HG03064 (cell line): Measurements from ENCODE around the gene GALE.
"Not testable (repeated sequence)": the region's sequence is repeated elsewhere in the genome, so short reads cannot be mapped to it uniquely, and the experiment has no call there.

Experiments used
- ATAC-seq: cut with Tn5 transposase; IDR thresholded peaks from one replicate; pipeline ENCODE4 v1.9.1; 2021; ENCODE audit warnings: low read depth; ENCODE audit not compliant: unreplicated experiment

GALE gene

DNA sequence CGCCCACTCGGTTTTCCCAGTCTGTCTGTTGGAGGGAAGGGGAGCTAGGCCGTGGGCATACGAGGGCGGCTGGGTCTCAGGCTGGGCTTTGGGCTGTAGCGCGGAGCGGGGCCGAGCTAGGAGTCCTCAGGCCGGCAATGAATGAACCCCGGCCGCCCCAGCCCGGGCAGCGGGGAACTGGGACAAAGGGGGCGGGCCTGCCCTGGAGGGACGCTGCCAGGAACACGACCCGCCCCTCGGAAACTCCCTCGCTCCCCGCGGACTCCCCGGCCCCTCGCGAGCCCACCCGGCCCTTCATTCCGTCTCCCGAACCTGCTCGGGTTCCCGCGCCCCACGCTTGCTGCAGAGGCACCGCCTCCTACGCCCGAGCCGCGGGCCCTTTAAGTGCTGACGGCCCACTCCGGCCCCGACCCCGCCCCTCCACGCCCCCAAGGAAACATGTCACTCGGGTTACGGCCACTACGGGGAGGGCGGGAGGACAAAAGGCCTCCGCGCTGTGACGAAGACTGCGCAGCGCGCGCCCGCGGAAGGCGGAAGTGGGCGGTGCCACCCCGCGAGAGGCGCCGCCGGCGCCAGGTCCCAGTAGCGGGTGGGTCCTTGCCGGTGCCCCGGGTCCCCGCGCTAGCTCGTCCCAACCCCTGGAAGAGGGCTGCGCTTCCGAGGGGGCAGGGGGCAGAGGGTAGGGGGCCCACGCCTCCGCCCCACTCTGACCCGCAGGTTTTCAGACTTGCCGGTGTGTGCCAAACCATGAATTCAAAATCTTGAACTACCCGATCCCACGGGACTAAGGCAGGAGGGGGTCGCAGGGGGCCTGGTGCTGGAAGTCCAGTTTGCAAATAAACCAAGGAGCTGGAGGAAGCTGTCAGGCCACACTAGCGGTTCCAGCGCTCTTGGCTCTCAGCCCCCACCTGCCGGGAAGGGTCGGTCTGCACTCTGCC is at the start of gene GALE:
TSS of gene GALE (minus strand) at position 355 of the 938 bp plus-strand sequence. CDS start 1,747 bp downstream, outside the sequence.
- ATAC-seq: peak; percentile 70

DNA sequence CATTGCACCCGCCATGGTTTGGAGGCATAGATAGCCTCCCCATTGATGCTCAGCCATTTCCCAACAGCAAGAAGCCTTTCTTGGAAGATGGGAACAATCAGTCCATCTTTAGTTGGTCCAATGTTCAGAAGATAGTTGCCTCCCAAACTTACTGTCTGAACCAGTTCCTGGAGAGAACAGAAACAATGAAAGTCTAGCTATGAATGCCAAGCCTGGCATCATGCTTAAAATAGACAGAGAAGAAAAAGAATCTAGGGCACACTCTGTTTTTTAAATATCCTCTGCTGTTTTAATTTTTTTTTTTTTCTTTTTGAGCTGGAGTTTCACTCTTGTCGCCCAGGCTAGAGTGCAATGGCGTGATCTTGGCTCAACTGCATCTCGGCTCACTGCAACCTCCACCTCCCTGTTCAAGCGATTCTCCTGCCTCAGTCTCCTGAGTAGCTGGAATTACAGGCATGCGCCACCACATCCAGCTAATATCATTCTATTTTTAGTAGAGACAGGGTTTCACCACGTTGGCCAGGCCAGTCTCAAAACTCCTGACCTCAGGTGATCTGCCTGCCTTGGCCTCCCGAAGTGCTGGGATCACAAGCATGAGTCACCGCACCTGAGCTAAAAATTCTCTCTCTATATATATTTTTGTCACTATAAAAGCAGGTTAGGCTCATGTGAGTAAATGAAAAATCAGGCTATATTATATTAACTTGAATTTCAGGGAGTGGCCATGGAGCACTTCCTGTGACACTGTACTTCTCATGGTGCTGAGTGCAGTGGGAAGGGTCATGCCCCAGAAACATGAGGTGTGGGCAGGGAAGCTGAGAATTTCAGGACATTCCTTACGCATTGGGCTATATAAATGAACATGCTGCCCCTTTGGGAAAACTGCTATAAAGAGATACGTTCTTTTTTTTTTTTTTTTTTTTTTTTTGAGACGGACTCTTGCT is 48.4 kb upstream of the GALE start:
- ATAC-seq: no peak

DNA sequence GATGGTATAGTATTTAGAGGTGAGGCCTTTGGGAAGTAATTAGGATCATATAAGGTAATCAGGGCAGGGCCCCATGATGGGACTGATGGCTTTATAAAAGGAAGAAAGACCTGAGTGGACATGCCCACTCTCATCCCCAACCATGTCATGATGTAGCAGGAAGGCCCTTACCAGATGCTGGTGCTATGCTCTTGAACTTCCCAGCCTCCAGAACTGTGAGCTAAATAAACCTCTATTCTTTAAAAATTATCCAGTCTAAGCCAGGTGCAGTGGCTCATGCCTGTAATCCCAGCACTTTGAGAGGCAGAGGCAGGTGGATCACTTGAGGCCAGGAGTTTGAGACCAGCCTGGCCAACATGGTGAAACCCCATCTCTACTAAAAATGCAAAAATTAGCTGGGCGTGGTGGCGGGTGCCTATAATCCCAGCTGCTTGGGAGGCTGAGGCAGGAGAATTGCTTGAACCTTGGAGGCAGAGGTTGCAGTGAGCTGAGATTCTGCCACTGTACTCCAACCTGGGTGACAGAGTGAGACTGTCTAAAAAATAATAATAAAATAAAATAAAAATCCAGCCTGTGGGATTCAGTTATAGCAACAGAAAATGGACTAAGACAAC is 47.0 kb upstream of the GALE start:
- ATAC-seq: not testable (repeated sequence)

DNA sequence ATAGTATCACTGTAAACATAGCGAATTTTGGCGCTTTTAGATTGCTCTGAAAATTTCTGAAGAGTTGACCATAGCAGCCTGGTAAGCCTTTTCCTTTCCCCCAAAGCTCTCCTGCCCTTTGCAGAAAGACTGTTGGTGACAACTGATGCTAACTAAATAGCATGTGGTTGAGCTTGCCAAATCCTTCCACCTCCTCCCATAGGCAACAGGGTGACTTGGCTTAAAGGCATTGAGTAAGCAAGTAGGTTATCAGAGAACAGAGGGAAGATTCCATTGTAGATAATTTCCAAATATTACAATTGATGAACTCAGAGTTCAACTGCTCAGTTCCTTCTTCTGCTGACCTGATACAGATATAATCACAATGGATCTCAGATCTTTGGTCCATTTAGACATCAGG is 44.6 kb upstream of the GALE start:
- no peak for ATAC-seq

DNA sequence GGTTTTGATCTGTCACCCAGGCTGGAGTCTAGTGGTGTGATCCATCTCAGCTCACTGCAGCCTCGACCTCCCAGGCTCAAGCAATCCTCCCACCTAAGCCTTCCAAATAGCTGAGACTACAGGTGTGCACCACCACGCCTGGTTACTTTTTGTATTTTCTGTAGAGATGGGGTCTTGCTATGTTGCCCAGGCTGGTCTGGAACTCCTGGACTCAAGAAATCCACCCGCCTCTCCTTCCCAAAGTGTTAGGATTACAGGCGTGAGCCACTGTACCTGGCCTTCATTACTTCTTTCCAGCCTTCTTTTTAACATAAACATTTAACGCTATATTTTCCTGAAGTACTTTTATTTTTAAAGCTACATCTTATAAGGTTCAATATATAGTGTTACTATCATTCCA is 43.1 kb upstream of the GALE start:
- no peak for ATAC-seq

DNA sequence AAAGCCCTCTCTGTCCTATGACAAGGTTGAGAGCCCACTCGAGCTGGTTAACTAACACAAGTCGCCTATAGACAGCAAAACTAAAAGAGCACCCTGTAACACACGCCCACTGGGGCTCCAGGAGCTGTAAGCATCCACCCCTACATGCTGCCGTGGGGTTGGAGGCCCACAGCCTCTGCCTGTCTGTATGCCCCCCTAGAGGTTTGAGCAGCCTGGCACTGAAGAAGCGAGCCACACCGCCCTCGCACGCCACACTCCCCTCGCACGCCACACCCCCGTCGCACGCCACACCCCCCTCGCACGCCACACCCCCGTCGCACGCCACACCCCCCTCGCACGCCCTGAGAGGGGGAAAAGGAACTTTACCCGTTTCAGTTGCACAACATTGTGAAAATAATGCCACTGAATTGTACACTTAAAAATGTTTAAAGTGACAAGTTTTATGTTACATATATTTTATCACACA is 37.9 kb upstream of the GALE start:
- no peak for ATAC-seq

DNA sequence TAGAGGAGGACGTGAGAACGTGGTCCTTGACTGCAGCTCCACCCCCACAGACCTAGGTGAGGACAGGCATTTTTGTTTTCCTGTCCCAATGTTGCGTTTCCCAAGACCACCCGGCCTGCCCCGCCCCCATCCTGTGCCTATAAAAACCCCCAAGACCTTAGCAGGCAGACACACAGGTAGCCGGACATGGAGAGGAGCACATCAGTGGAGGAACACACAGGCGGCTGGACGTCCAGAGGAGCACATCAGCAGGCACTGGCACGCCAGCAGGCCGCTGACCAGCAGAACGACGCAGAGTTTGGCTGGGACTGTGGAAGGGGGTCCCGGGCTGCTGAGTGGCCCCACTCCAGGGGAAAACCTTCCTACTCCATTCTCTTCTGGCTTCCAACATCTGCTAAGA is 37.4 kb upstream of the GALE start:
- no peak for ATAC-seq

DNA sequence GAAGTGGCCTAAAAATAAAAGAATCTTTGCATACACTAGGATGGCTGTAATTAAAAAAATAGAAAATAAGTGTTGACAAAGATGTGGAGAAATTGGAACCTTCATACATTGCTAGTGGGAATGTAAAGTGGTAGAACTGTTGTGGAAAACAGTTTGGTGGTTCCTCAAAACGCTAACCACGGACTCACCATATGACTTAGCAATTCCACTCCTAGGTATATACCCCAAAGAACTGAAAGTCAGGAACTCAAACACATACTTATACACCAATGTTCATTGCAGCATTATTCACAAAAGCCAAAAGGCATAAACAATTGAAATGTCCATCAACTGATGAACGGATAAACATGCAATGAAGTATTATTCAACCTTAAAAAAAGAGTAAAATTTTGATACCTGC is 35.5 kb upstream of the GALE start:
- ATAC-seq: no peak

DNA sequence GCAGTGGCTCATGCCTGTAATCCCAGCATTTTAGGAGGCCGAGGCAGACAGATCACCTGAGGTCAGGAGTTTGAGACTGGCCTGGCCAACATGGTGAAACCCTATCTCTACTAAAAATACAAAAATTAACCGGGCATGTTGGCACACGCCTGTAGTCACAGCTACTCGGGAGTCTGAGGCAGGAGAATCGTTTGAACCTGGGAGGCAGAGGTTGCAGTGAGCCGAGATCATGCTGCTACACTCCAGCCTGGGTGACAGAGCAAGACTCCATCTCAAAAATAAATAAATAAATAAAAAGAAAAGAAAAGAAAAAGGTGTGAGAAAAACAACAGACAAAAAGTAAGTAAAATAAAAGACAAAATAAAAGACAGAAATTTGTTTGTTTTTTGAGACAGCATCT is 33.6 kb upstream of the GALE start:
- ATAC-seq: not testable (repeated sequence)

DNA sequence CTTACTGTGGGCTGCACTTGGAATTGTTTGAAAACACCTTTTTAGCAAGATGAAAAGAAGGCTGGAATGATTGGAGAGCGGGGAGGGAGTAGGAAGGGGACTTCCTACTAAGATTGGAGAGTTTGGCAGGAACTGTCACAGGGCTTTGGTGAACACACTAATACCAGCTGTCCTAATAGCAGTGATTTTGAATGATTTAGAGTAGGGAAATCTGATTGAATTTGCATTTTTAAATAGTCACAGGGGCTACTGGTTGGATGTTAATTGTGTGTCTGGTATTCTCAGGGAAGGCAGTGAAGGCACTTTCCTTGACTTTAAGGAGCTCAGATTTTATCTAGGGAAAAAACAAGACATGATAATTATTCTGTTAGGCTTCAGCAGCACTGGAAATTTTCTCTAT is 27.2 kb upstream of the GALE start:
- ATAC-seq: no peak

DNA sequence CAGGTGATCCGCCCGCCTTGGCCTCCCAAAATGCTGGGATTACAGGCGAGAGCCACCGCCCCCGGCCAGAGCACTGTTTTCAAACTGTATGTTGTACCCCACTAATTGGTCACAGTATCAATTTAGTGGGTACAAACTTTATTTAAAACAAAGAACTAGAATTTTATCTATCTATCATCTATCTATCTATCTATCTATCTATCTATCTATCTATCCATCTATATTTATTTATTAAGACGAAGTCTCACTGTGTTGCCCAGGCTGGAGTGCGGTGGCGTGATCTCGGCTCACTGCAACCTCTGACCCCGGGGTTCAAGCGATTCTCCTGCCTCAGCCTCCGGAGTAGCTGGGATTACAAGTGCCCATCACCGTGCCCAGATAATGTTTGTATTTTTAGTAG is 26.0 kb upstream of the GALE start:
- ATAC-seq: not testable (repeated sequence)

DNA sequence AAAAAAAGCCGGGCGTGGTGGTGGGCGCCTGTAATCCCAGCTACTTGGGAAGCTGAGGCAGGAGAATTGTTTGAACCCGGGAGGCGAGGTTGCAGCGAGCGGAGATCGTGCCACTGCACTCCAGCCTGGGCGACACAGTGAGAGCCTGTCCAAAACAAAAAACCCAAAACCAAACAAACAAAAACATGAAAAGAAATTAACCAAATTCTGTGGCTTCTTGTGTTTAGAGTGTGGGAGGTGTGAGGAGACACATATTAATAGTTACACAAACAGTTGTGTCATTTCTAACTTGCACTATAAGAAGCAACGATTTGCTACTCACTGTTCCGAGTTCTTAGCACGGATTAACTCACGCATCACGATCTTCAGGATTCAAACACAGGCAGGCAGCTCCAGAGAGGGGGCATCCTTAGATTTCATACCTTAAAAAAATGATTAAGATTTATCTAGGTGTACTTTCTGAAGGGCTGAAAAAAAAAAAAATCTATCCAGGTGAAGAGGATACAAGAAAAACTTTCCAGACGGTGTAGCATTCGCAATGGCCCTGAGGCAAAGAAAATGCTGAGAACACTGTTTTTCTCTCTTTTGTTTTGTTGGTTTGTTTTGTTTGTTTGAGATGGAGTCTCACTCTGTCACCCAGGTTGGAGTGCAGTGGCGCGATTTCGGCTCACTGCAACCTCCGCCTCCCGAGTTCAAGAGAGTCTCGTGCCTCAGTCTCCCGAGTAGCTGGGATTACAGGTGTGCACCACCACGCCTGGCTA is 25.4 kb upstream of the GALE start:
- no peak for ATAC-seq

DNA sequence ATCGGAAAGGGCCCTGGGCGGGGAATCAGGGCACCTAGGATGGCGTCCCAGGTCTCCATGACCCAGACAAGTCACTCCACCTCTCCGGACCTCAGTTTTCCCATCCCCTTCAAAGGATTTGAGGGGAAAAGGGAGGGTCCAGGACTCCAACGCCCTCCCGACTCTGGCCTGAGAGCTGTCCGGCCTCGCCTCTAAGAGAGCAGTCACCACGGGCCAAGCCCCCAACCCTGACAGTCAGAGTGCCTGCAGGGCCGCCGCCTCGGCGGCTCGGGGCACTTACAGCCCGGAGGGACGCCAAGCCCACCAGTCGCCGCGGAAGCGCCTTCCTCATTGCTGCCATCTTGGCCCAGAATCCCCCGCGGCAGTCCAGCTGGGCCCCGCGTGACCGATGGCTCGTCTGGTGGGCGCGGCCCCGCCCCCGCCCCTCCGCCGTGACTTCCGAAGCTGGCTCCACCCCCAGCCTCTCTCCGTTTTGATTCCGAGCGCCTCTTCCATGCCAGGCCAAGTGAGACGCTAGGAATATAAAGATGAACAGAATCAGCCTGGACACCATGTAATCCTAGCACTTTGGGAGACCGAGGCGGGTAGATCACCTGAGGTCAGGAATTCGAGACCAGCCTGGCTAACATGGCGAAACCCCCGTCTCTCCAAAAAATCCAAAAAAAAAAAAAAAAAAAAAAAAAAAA is 24.7 kb upstream of the GALE start, which contains the start of gene HMGCL:
TSS of gene HMGCL (minus strand) at position 354 of the 686 bp plus-strand sequence. CDS start at position 340, 14 bp downstream.
- ATAC-seq: peak; percentile 79

DNA sequence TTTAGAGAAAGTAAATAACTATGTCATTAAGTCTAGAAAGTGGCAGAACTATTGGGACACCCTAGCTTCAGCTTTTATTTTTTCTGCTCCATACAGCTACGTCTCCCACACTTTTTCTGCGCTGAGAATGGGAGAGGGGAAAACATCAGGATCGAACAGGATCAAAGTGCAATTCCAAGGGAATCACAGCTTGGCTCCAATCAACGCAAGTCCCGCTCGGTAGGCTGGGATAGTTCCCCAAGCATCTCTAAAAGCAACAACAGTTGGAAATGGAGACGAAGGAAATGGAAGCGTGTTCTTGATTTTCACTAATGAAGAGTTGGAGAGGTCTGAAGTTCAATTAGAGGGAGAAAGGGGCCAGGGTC is 24.1 kb upstream of the GALE start:
- ATAC-seq: no peak

DNA sequence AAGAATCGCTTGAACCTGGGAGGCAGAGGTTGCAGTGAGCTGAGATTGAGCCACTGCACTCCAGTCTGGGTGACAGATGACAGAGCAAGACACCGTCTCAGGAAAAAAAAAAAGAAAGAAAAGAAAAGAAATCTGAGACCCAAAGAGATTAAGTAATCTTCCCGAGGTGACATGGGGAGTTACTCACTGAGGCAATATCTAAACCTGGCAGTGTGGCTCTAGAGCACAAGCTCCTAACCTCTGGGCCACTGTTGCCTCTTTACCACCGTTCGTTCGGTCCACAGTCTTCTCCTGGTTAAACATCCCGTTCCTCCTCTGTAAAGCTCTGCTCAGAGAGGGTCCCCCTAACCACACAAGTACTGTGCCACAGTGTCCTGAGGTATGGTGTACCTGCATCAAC is 23.2 kb upstream of the GALE start:
- ATAC-seq: no peak

DNA sequence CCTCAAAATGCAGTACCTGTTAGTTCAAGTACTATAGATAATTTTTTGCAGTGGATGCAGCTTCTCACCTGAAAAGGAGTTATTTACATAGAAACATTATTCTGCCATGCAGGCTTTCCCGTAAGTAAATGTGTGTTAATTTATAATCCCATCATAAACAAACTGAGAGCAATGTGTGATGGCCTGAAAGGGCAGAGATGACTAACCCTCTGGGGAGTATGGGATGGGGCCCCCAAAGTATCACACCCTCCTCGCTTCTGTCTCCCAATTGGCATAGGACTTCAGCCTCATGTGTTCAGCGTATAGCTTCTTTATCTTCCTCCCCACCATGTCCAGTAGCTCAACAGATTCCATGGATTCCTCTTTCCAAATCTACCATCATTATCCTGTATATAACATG is 17.1 kb upstream of the GALE start:
- ATAC-seq: no peak

DNA sequence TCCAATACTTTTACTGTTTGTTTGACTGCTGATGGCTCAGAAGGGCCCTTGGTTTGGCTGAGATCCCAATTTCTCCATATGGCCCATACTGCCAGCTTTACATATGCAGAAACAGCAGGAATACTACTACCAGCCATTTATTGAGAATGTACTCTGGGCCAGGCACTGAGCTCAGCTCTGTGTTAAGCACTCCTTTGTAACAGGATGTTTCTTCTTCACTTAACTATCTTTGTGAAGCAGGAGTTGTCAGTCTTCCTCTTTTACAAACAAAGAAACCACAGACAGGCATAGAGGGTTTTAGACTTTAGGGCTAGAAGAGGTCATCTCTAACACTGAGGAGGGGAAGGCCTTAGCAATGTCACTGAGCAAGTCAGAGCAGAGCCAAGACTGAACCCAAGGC is 16.4 kb upstream of the GALE start:
- no peak for ATAC-seq

DNA sequence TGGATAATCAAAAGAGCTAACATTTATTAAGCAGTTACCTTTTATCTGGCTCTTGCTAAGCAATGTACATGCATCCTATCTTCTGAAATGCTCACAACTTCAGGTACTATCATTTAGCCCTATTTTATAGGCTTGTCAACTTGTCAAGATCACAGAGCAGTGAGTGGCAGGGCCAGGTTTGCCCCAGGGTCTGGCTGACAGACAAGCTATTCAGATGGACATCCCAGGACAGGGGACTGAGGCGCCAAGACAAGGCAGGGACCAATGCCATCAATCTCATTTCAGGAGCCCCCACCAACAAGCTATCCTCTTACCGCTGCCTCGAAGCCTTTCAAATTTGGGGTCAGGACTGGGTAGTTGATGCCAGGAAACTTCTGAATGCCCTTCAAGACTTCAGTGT is 15.8 kb upstream of the GALE start:
- ATAC-seq: no peak

DNA sequence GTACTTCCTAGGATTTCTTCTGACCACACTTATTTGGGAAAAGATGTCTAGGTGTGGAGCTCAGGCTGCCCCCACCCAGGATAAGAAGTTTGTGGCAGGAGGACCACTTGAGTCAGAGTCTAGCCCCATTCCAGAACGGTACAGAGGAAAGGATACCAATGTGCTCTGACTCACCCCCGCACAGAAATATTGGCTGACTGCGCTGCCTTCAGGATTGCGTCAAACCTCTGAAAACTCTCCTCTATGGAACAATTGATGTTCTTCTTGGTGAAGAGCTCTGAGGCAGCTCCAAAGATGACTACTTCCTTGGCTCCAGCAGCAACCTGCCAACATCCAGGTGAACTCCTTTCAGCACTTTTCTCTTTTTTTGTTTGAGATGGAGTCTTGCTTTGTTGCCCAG is 13.5 kb upstream of the GALE start:
- no peak for ATAC-seq
